HepG2 (cell line): ENCODE data around the gene METRNL. TPM values are rescaled to one million over a fixed set of nuclear protein-coding genes. Genes with fewer than 3 reads are reported as not detected.
A peak's percentile ranks its signal among the peaks of the same experiment; 100 is the strongest.

ENCODE experiments used
- ARNT2 ChIP-seq: sonication (generic); formaldehyde crosslinking; IDR thresholded peaks from 2 replicates; pipeline ENCODE4 v1.8.0; 2022; ENCODE audit warnings: mild to moderate bottlenecking, low read depth, missing genetic modification reagents, moderate library complexity
- CREM ChIP-seq, 2 experiments: sonication (generic) in 1 of 2; formaldehyde crosslinking in 1 of 2; IDR thresholded peaks; 2 replicates each; pipeline versions ENCODE4 v1.4.0 to v1.6.1; 2016 to 2020; ENCODE audit warnings: antibody characterized with exemption in 1 of 2, mild to moderate bottlenecking in 1 of 2, missing genetic modification reagents in 1 of 2
- DNMT3B ChIP-seq: conservative IDR thresholded peaks from 2 replicates; pipeline ENCODE4 v1.6.1; 2016; ENCODE audit warnings: missing biosample characterization, control low read depth
- EP300 ChIP-seq, 3 experiments: sonication (generic) in 1 of 3; formaldehyde crosslinking in 1 of 3; IDR thresholded peaks; 2 replicates each; pipeline versions ENCODE4 v1.5.1 to v1.6.1; 2011 to 2020; ENCODE audit warnings: low read depth in 2 of 3, low read length in 2 of 3, borderline replicate concordance in 1 of 3, improper control_type of control experiment in 1 of 3, mild to moderate bottlenecking in 1 of 3, missing genetic modification reagents in 1 of 3, moderate library complexity in 1 of 3
- HNF4G ChIP-seq, 2 experiments: sonication (generic) in 1 of 2; formaldehyde crosslinking in 1 of 2; IDR thresholded peaks; 2 replicates each; pipeline versions ENCODE4 v1.4.0 to v1.6.1; 2011 to 2020; ENCODE audit warnings: borderline replicate concordance in 2 of 2, low read depth in 2 of 2, mild to moderate bottlenecking in 2 of 2, low read length in 1 of 2, missing genetic modification reagents in 1 of 2, moderate library complexity in 1 of 2
- HOMEZ ChIP-seq: IDR thresholded peaks from 2 replicates; pipeline ENCODE4 v1.6.1; 2016; ENCODE audit warnings: low read depth
- SPEN ChIP-seq: sonication (generic); formaldehyde crosslinking; IDR thresholded peaks from 2 replicates; pipeline ENCODE4 v1.5.1; 2020; ENCODE audit warnings: low read depth, mild to moderate bottlenecking, missing genetic modification reagents
- U2AF2 ChIP-seq: fragments of 200-400 bp; formaldehyde crosslinking; IDR thresholded peaks from 2 replicates; pipeline ENCODE4 v1.6.1; 2017; ENCODE audit warnings: low read depth, mild to moderate bottlenecking, low read length
- ZBTB49 ChIP-seq: sonication (generic); formaldehyde crosslinking; IDR thresholded peaks from 2 replicates; pipeline ENCODE4 v1.4.0; 2020; ENCODE audit warnings: missing genetic modification reagents, borderline replicate concordance
- ZNF251 ChIP-seq: sonication (generic); formaldehyde crosslinking; IDR thresholded peaks from 2 replicates; pipeline ENCODE4 v1.9.0; 2021; ENCODE audit warnings: mild to moderate bottlenecking, missing genetic modification reagents
- ZNF253 ChIP-seq: sonication (generic); formaldehyde crosslinking; IDR thresholded peaks from 2 replicates; pipeline ENCODE4 v1.8.0; 2022; ENCODE audit warnings: mild to moderate bottlenecking, missing genetic modification reagents, borderline replicate concordance
- ZNF34 ChIP-seq: sonication (generic); formaldehyde crosslinking; IDR thresholded peaks from 2 replicates; pipeline ENCODE4 v1.4.0; 2020; ENCODE audit warnings: mild to moderate bottlenecking, missing genetic modification reagents, borderline replicate concordance
- ZNF460 ChIP-seq: sonication (generic); formaldehyde crosslinking; IDR thresholded peaks from 2 replicates; pipeline ENCODE4 v1.5.1; 2020; ENCODE audit warnings: missing genetic modification reagents, mild to moderate bottlenecking, borderline replicate concordance
- ZNF556 ChIP-seq: sonication (generic); formaldehyde crosslinking; IDR thresholded peaks from 2 replicates; pipeline ENCODE4 v1.4.0; 2020; ENCODE audit warnings: mild to moderate bottlenecking, missing genetic modification reagents, borderline replicate concordance
- ZNF816 ChIP-seq: sonication (generic); formaldehyde crosslinking; IDR thresholded peaks from 2 replicates; pipeline ENCODE4 v1.8.0; 2022; ENCODE audit warnings: missing genetic modification reagents, mild to moderate bottlenecking, borderline replicate concordance
- polyA plus RNA-seq, 8 experiments: library from polyadenylated mRNA; depleted of rRNA in 3 of 8; stranded (reverse) in 7 of 8; unstranded in 1 of 8; fragments of >200 nt; fragmentation: Illumina TruSeq in 4 of 8; extraction: Trizol in 4 of 8; gene quantifications; 2 replicates each; pipeline versions ENCODE4 v1.2.1 to v1.2.3, GENCODE V29; 2011 to 2016; ENCODE audit warnings: low read depth in 4 of 8, missing spikeins in 1 of 8, mixed read lengths in 1 of 8; ENCODE audit not compliant: insufficient read depth in 1 of 8
- total RNA-seq, 5 experiments: library from RNA; depleted of rRNA; stranded (reverse); fragments of >200 nt; fragmentation: Illumina TruSeq; extraction: Trizol; gene quantifications; 2 replicates each; pipeline ENCODE4 v1.2.3, GENCODE V29; 2016; ENCODE audit warnings: low read depth in 1 of 5
- TF ChIP-seq, protein P1 (sequence below): sonication (generic); formaldehyde crosslinking; IDR thresholded peaks from 2 replicates; pipeline ENCODE4 v1.4.0; 2020; ENCODE audit warnings: missing genetic modification reagents
- TF ChIP-seq, protein P2 (sequence below): sonication (generic); formaldehyde crosslinking; IDR thresholded peaks from 2 replicates; pipeline ENCODE4 v1.5.1; 2020; ENCODE audit warnings: mild to moderate bottlenecking, missing genetic modification reagents, moderate library complexity

The METRNL gene
- total and polyA plus RNA-seq, 2 of the 13 experiments (the other 11 are each of a cell fraction or from before 2014, with no cell fraction given), result 0.66 to 0.84 TPM

DNA sequence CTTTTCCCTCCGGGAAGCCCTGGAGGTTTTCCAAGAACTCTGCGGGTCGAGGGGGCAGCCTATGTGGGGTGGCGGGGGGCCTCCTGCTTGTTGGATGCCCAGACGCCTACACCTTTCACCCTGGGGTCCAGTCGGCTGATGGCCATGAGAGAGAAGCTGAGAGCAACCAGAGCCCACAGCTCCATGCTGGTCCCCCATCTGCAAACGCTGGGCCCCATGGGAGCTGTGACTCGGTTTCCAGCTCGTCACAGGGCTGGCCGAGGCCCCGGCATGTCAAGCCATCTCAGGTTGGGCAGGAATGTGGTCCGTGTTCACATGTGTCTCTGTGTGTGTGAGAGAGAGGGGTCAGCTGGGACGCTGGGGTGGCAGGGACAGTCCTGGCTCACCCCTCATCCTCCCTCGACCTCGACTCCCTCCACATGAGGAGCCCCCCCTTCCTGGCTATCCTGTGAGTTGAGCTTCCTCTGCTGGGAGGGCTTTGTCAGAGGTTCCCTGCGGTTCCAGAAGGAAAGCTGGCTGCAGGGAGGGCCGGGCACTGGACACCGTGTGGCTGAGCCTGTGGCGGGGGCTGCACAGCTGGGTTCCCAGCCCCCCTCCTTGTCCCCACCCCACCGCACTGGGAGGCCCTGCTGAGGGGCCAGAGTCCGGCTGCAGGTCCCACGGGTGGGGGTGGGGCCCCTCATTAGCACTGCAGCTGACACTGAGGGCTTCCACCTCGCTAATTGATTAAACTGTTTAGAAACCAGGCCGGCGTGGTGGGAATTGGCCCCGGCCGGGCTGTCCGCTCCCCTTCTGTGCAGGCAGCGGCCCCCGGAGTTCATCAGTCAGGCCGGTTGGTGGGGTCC is 19.1 kb downstream of the METRNL start (continued):
- TF ChIP-seq HOMEZ (no peak), ZNF556 (CRISPR knock-in tag) (no peak), EP300 (IDR thresholded peaks at IDR 0.05; ENCODE audit: low read depth in 2 of 2, low read length in 2 of 2) (no peak), EP300 (CRISPR knock-in tag; IDR thresholded peaks at IDR 0.05; ENCODE audit: borderline replicate concordance) (no peak), HNF4G (IDR thresholded peaks at IDR 0.05; ENCODE audit: borderline replicate concordance, low read depth, low read length) (0 out of 2 replicates have a peak, but pooled peaks have one; percentile 7), HNF4G (CRISPR knock-in tag; IDR thresholded peaks at IDR 0.05; ENCODE audit: borderline replicate concordance, low read depth) (no peak), DNMT3B (no peak), ZBTB49 (CRISPR knock-in tag) (no peak), ZNF816 (CRISPR knock-in tag) (no peak), ZNF34 (no peak), ARNT2 (CRISPR knock-in tag) (no peak), CREM (IDR thresholded peaks at IDR 0.05) (no peak), CREM (CRISPR knock-in tag; IDR thresholded peaks at IDR 0.05) (no peak), U2AF2 (no peak), ZNF251 (CRISPR knock-in tag) (no peak), ZNF253 (no peak), SPEN (CRISPR knock-in tag) (peak; percentile 44; the same call in 1 of the 2 replicates), ZNF460 (no peak)
- TF ChIP-seq, protein P1, sequence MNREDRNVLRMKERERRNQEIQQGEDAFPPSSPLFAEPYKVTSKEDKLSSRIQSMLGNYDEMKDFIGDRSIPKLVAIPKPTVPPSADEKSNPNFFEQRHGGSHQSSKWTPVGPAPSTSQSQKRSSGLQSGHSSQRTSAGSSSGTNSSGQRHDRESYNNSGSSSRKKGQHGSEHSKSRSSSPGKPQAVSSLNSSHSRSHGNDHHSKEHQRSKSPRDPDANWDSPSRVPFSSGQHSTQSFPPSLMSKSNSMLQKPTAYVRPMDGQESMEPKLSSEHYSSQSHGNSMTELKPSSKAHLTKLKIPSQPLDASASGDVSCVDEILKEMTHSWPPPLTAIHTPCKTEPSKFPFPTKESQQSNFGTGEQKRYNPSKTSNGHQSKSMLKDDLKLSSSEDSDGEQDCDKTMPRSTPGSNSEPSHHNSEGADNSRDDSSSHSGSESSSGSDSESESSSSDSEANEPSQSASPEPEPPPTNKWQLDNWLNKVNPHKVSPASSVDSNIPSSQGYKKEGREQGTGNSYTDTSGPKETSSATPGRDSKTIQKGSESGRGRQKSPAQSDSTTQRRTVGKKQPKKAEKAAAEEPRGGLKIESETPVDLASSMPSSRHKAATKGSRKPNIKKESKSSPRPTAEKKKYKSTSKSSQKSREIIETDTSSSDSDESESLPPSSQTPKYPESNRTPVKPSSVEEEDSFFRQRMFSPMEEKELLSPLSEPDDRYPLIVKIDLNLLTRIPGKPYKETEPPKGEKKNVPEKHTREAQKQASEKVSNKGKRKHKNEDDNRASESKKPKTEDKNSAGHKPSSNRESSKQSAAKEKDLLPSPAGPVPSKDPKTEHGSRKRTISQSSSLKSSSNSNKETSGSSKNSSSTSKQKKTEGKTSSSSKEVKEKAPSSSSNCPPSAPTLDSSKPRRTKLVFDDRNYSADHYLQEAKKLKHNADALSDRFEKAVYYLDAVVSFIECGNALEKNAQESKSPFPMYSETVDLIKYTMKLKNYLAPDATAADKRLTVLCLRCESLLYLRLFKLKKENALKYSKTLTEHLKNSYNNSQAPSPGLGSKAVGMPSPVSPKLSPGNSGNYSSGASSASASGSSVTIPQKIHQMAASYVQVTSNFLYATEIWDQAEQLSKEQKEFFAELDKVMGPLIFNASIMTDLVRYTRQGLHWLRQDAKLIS, result no peak
- TF ChIP-seq, protein P2, sequence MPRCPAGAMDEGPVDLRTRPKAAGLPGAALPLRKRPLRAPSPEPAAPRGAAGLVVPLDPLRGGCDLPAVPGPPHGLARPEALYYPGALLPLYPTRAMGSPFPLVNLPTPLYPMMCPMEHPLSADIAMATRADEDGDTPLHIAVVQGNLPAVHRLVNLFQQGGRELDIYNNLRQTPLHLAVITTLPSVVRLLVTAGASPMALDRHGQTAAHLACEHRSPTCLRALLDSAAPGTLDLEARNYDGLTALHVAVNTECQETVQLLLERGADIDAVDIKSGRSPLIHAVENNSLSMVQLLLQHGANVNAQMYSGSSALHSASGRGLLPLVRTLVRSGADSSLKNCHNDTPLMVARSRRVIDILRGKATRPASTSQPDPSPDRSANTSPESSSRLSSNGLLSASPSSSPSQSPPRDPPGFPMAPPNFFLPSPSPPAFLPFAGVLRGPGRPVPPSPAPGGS (CRISPR knock-in tag), result no peak
